HG02938 (cell line): Measurements from ENCODE around the gene BCL2L14.
A peak's percentile ranks its signal among the peaks of the same experiment; 100 is the strongest.

ENCODE experiments used
- ATAC-seq: cut with Tn5 transposase; IDR thresholded peaks from one replicate; pipeline ENCODE4 v1.9.1; 2021; ENCODE audit warnings: mild to moderate bottlenecking, moderate library complexity; ENCODE audit not compliant: unreplicated experiment

Gene BCL2L14

GRCh38 chr12:12070674-12071656 is at the start of gene BCL2L14:
Gene BCL2L14, plus strand, starts transcription at chr12:12070939. Its CDS starts 8,367 bp downstream, at chr12:12079306.
- ATAC-seq = no peak

DNA sequence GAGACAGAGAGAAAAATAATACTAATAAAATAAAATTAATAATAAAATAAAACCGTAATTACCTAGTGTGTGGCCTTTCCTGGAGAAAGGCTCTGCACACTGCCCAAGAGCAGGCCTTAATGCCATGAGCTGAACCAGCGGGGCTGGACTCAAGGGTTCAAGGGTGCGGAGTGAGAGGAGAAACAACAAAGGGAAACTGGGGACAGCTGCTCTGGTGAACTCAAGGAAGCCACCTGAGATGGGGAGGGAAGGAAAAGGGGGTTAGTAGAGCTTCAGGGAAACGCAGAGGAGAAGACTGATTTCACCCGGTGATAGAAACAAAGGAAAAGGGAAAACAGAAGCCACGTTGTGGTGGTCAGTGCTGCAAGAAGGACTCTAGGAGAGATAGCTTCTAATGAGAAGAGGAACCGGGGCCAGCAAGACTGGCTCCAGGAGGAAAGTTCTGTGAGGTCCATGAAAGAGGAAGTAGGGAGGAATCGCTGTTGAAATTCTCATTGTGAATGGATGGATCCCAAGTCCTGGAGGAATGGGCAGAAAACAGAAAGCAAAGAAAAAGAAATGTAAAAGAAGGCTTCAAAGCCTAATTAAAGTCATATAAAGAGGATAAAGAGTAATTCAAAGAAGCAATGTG is 48.3 kb upstream of the BCL2L14 start:
- no peak for ATAC-seq

GRCh38 chr12:12023456-12023855 is 47.3 kb upstream of the BCL2L14 start:
- ATAC-seq = no peak

DNA sequence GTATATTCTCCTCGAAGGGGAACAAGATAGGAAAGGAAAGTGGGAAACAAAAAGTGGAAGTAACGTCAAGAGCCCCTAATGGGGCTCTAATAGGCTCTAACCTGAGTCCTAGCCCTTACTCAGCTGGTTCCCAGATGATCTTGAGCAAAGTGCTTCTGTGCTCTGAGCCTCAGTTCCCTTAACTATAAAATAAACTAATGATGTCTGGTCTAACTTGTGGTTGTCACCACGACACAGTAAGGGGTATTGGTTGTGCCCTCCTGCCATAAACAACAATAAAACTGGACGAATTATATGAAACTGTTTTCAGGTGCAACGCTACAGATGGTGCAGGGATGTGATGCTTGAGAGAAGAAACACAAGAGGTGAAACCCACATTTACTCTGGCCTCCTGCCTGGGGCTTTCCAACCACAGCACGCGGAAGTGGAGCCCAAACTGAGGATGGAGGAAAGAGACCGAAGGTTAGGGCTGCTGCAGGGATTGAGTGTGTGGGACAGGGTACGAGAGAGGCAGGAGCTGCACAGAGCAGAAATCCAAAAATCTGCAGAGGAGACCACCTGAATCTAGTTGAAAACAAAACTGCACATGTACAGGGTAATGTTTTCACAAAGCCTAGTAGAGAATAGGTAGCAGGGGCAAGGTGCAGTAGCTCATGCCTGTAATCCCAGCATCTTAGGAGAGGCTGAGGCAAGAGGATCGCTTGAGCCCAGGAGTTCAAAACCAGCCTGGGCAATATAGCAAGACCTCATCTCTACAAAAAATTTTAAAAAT is 45.6 kb upstream of the BCL2L14 start:
- ATAC-seq = peak; percentile 85

DNA sequence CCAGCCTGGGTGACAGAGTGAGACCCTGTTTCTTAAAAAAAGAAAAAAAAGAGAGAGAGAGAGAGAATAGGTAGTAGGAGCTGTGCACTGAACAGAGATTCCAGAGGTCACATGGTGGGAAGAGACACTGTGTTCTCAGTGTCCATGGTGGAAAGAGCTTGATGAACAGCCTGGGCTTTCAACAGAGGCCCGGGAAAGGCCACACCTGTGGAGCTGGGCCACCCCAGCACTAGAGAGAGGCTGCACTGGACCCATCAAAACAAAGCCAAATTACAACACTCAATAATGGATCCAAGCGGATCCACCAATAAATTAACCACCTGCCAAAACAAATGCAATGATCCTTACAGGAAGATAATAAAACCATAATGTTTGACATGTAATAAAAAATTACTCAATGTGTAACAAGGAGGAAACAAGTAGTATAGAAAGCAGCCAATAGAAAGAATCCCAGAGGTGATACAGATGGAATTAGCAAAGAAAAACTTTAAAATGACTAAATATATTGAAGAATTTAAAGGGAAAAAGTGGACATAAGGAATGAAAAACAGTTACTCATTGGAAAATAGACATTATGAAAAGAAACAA is 44.8 kb upstream of the BCL2L14 start:
- ATAC-seq = no peak

DNA sequence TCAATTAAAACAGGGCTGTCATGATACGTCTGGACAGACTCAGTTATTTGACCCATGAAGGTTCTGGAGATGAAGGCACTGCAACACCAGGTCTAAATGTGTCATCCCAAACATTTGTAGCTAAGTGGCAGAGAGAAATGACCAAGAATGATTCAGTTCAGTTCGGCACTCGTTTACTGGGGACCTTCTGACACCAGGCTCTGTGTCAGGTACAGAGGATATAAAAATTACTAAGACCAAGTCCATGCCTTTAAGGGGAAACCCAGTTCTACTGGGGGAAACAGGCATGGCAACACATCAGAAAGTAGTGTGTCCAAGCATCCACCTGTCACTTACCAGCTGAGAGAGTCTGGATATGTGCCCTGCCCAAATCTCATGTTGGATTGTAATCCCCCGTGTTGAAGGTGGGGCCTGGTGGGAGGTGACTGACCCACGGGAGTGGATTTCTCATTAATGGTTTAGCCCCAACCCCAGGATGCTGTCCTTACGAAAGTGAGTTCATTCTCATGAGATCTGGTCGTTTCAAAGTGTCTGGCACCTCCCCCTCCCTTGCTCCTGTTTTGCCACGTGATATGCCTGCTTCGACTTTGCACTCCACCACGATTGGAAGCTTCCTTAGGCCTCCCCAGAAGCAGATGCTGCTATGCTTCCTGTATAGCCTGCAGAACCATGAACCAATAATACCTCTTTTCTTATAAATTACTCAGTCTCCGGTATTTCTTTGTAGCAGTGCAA is 41.9 kb upstream of the BCL2L14 start:
- no peak for ATAC-seq

- no peak for ATAC-seq
Observed at GRCh38 chr12:12029653-12030052, 41.1 kb upstream of the BCL2L14 start.

- ATAC-seq = no peak
Observed at GRCh38 chr12:12032260-12032791, 38.4 kb upstream of the BCL2L14 start.

- no peak for ATAC-seq
Observed at GRCh38 chr12:12032851-12033797, 37.6 kb upstream of the BCL2L14 start.

GRCh38 chr12:12033824-12034223 is 36.9 kb upstream of the BCL2L14 start:
- no peak for ATAC-seq

DNA sequence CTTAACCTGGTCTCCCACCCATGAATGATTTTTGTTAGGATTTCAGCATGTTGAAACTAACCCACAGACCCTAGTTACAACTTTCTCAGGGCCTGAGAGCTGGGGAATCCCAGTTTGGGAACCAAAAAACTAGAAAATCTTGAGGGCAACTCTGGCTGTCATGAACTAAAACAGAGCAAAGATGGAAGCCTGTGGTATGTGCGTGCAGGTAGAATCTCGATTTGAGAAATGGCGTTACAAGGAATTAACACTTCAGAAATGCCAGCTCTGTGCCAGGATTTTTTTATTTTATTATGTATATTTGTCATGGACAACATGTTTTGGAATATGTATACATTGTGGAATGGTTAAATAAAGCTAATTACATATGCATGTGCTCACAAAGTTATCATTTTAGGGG is 36.4 kb upstream of the BCL2L14 start:
- no peak for ATAC-seq

DNA sequence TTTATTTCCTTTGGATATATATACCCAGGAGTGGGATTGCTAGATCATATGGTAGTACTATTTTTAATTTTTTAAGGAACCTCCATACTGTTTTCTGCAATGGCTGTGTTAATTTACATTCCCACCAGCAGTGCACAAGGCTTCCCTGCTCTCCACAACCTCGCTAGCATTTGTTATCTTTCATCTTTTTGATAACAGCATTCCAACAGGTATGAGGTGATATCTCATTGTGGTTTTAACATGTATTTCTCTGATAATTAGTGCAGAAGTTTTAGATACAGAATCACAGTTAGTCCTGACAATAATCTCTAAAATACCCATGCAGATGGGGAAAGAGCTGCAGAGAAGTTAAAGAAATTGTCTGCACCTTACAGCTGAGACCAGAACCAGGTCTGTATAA is 35.5 kb upstream of the BCL2L14 start:
- ATAC-seq = no peak

DNA sequence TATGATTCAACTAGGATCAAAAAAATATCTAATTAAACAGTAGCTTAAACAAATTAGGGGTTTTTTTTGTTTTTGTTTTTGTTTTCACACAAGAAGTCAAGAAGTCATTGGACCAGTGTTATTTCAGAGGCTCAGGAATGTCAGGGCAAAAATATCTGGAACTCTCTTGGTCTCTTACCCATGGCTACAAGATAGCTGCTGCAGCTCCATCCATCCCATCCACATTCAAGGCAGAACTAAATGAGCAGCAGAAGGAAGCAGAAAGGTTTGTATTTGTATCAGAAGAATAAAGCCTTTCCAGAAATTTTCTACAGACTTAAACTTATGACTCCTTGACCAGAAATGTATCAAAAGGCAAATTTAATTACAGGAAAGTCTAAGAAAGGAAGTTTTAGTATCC is 33.8 kb upstream of the BCL2L14 start:
- no peak for ATAC-seq

DNA sequence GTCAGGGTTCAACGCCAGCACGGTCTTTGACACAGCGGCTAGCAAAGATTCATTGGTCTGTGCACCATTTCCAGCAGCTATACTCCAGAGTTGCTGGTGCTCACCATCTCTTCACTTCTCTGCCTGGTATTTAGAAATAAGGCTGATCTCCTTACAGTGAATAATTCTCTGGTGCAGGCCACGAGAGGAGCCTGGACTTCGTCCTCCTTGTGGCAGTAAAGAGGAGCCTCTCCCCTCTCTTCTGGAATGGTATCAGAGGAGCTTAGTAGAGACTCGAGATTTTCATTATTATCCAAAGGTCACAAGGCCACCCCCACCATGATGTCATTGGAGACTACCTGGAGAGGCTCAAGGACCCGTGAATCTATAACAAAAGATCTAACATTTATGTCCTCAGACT is 30.8 kb upstream of the BCL2L14 start:
- no peak for ATAC-seq

- ATAC-seq = no peak
Observed at GRCh38 chr12:12046401-12046800, 24.3 kb upstream of the BCL2L14 start.

- ATAC-seq = no peak
Observed at GRCh38 chr12:12047682-12048081, 23.1 kb upstream of the BCL2L14 start.

- no peak for ATAC-seq
Observed at GRCh38 chr12:12048266-12048665, 22.5 kb upstream of the BCL2L14 start.

GRCh38 chr12:12048714-12049113 is 22.0 kb upstream of the BCL2L14 start:
- no peak for ATAC-seq

GRCh38 chr12:12051668-12052067 is 19.1 kb upstream of the BCL2L14 start:
- no peak for ATAC-seq
